ENCODE results near the gene VCP. TPM values are rescaled to one million over a fixed set of nuclear protein-coding genes. Genes with fewer than 3 reads are reported as not detected.

VCP gene
- total and polyA plus RNA-seq, 9 of the 15 experiments (the other 6 are each of a cell fraction or from before 2014, with no cell fraction given), result 7.1 to 257 (median 199) TPM

DNA sequence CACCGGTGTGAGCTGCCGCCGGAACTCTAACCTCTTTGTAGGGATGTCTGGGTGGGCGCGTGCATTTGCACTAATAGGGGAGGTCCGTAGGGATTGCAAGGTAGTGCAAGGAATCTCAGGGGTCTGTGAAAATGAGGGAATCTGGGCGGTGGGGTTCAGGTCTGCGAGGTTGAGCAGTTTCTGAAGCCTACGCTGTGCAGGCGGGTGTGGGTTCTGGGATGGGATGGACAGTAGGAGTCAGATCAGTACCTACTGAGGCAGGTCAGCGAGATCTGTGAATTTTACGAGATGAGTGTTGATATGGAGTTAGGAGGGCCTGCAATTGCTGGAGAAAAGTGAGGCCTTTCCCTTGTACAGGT is 44.1 kb upstream of the VCP start (continued):
- TF ChIP-seq, protein P1, sequence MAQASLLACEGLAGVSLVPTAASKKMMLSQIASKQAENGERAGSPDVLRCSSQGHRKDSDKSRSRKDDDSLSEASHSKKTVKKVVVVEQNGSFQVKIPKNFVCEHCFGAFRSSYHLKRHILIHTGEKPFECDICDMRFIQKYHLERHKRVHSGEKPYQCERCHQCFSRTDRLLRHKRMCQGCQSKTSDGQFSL (CRISPR knock-in tag; IDR thresholded peaks at IDR 0.05), result no peak
- TF ChIP-seq, protein P1 (tag; IDR thresholded peaks at IDR 0.05), result no peak
- no peak for TF ChIP-seq HNRNPUL1 (IDR thresholded peaks at IDR 0.05; ENCODE audit: low read length)
- TF ChIP-seq NR2C2 (CRISPR knock-in tag; IDR thresholded peaks at IDR 0.05), result no peak
- TF ChIP-seq NR2C2 (tag; IDR thresholded peaks at IDR 0.05), result 0 out of 2 replicates have a peak, but pooled peaks have one; percentile 11
- no peak for TF ChIP-seq KDM4B (IDR thresholded peaks at IDR 0.05; ENCODE audit: borderline replicate concordance in 2 of 2, low read depth in 1 of 2)
- TF ChIP-seq TAF15 (IDR thresholded peaks at IDR 0.05; ENCODE audit: low read depth, low read length), result no peak
- no peak for TF ChIP-seq EHMT2 (IDR thresholded peaks at IDR 0.05)

DNA sequence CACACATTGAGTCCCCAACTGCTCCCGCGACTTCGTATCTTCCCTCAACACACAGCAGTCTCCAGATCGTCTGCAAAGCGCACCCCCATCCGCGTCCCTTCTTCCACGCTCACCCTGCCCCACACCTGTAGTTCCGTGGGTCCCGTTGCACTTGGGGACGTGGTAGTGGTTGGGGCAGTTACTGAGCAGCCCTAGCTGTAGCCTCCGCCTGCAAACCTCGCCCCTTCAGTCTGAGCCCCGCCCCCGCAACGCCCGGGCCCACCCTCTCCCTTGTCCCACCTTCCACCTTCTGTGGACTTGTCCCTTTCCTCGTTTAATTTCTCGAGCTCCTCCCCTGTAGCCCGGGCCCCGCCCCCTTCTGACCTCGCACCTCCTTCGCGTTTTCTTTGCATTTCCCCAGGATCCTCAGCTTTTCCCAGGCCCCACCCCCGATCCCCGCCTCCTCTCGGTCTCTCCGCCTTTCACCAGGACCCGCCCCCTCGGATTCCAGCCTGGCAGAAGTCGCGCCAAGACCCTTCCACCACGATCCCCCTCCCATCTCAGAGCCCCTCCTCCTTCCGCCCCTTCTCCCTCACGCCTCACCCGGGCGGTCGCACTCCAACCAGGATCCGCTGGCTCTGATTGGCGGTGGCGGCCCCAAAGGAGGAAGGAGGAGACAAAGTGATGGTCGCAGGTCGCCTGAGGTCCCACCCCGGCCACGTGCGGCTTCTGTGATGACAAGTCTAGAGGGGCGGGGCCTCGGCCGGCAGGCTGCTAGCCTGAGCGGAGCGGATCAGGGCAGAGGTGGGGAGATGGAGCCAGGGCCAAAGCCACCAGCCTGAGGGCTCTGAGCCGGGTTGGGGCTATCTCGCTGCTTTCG is 43.5 kb upstream of the VCP start, which contains the start of gene ATOSB:
ATOSB (minus strand) TSS at position 183 of the 859 bp plus-strand sequence. CDS start 7,588 bp downstream, outside the sequence.
- BruUV-seq (replicated peaks), result no TSS peak
- ChIA-PET CTCF (ENCODE audit: low intra/inter-chr PET ratio) (interaction anchor here (1.3 to 1.9 kb wide), 3 partner anchors 143 to 437 kb away, joined by 3 to 13 read pairs (median 11); no protein-coding TSS in a partner anchor), POLR2A (interaction anchor here (1.1 kb wide), 2 partner anchors 355 to 543 kb away, joined by 3 to 5 read pairs; no protein-coding TSS in a partner anchor)
- Histone ChIP-seq H3K27ac (ENCODE audit: extremely low read depth, low read depth, low read length) (peak within 1 kb of the TSS; percentile 65), H3K4me3 (peak within 1 kb of the TSS; percentile 58), H4K20me1 (replicated peaks; ENCODE audit: control insufficient read depth, insufficient read depth, low read length) (peaks cover 4% of the 10 kb centered on the region), H3K9me1 (ENCODE audit: control insufficient read depth, insufficient read depth, low read length) (no peaks in the 10 kb centered on the region), H3K4me1 (replicated peaks in 1 of 2; ENCODE audit: control insufficient read depth in 2 of 2, insufficient read depth in 2 of 2, low read length in 2 of 2) (peaks cover 23 to 31% of the 10 kb centered on the region in 2 experiments), H3K36me3 (ENCODE audit: control insufficient read depth, insufficient read depth, low read length) (no peaks in the 10 kb centered on the region), H3K9ac (ENCODE audit: insufficient read depth in 1 of 2, low read depth in 2 of 2, low read length in 2 of 2) (peak within 1 kb of the TSS; percentile 52 to 88), H3K27me3 (ENCODE audit: control insufficient read depth in 2 of 2, insufficient read depth in 2 of 2, low read length in 2 of 2) (no peaks in the 10 kb centered on the region), H3K79me2 (ENCODE audit: control insufficient read depth, insufficient read depth, low read length) (peaks cover 31% of the 10 kb centered on the region), H2AFZ (ENCODE audit: low read depth, low read length) (peak within 1 kb of the TSS; percentile 95), H3K4me2 (ENCODE audit: insufficient read depth, low read length) (peak within 1 kb of the TSS; percentile 99), H3K9me3 (replicated peaks; ENCODE audit: control insufficient read depth, insufficient read depth, low read depth, low read length) (no peaks in the 10 kb centered on the region)
- peak; percentile 82 to 94 (median 86) for DNase-seq (ENCODE audit: extremely low read depth in 1 of 4, low spot score in 3 of 4)
- 0% methylated on average over 39 of the region's 54 CpGs for WGBS (ENCODE audit: insufficient coverage, low coverage, missing lambda C conversion rate)
- in situ Hi-C loops (cut with MboI), result loop anchor here (5.0 kb wide), 2 partner anchors 141 to 356 kb away; no protein-coding TSS in a partner anchor
- ATAC-seq, result peak; percentile 81
- peak; percentile 86 for FAIRE-seq
- intact Hi-C loops (cut with micrococcal nuclease), result loop anchor here (1.0 to 5.0 kb wide), 4 partner anchors 19 to 143 kb away; partner anchors contain the start of genes PIGO, UNC13B and VCP
- TF ChIP-seq RB1 (IDR thresholded peaks at IDR 0.05; ENCODE audit: low read depth) (peak; percentile 55; the same call in 1 of the 2 replicates), NFXL1 (CRISPR knock-in tag; IDR thresholded peaks at IDR 0.05) (no peak), HDAC2 (IDR thresholded peaks at IDR 0.05) (peak; percentile 60; the same call in 1 of the 2 replicates), KAT8 (IDR thresholded peaks at IDR 0.05; ENCODE audit: low read depth) (no peak), YY1 (IDR thresholded peaks at IDR 0.05; ENCODE audit: borderline replicate concordance in 1 of 3, control insufficient read depth in 1 of 3, extremely low read depth in 1 of 3, insufficient read depth in 3 of 3, insufficient read length in 1 of 3, insufficient replicate concordance in 2 of 3, low read depth in 1 of 3, low read length in 2 of 3) (peak in 1 of 3 experiments; percentile 9), SNIP1 (IDR thresholded peaks at IDR 0.05; ENCODE audit: low read depth) (peak; percentile 86), MYC (IDR thresholded peaks at IDR 0.05; ENCODE audit: low read depth, low read length) (peak; percentile 75), MYC (CRISPR knock-in tag; IDR thresholded peaks at IDR 0.05; ENCODE audit: borderline replicate concordance, low read depth) (no peak), POLR2B (IDR thresholded peaks at IDR 0.05; ENCODE audit: low read depth, partially characterized antibody) (peak; percentile 37), E2F3 (CRISPR knock-in tag; IDR thresholded peaks at IDR 0.05) (0 out of 2 replicates have a peak, but pooled peaks have one; percentile 17)

All from K562 (cell line).